OCI-LY1 (cell line): Measurements from ENCODE around the gene RABL2B.

Source experiments
- CTCF ChIP-seq: fragments of 200-600 bp; sonication (generic), shearing (Covaris generic); IDR thresholded peaks from 2 replicates; pipeline ENCODE4 v1.5.1; 2017; ENCODE audit warnings: mild to moderate bottlenecking, antibody characterized with exemption, low read length, moderate library complexity, mixed read lengths
- EZH2 ChIP-seq: fragments of 200-600 bp; sonication (generic), shearing (Covaris generic); IDR thresholded peaks from 2 replicates; pipeline ENCODE4 v1.8.0; 2017; ENCODE audit warnings: borderline replicate concordance, mixed run types, mild to moderate bottlenecking, antibody characterized with exemption, low read length, moderate library complexity, mixed read lengths

- TF ChIP-seq EZH2 = no peak
- no peak for TF ChIP-seq CTCF
Observed at GRCh38 chr22:50730013-50730891, 53.2 kb downstream of the RABL2B start.
